ENCODE results near the gene PFKFB3.
"Not testable (repeated sequence)": the region's sequence is repeated elsewhere in the genome, so short reads cannot be mapped to it uniquely, and the experiment has no call there.

Gene PFKFB3

DNA sequence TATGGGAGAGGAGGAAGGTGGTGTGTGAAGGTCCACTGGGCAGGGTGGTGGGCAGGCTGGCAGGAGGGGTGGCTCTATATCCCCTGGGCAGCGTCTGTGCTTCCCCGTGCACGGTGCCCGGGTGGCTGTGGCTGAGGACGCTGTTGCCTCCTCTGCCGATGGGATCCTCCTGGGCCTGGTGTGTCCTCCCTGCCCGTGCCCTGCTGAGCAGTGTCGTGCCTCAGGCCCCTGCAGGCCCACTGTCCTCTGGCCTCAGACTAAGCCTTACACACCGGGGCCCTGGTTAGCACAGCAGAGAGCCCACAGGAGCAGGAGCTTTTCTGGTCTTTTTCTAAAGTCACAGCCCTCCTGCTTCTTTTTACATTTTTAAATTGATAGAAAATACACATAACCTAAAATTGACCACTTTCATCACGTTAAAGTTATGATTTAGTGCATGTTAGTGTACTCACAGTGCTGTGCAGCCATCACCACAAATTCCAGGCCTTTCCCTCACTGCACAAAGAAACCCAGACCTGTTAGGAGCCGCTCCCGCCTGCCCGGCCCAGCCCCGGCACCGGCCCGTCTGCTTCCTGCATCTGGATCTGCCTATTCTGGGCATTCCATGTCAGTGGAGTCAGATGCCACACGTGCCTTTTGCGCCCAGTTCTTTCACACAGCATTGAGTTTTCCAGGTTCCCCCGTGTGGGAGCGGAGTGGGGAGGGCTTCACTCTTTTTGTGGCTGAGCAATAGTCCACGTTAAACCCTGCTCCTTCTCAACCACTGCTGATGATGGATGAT lies 19.4 kb downstream of the PFKFB3 start:
- DNase-seq = no peak

DNA sequence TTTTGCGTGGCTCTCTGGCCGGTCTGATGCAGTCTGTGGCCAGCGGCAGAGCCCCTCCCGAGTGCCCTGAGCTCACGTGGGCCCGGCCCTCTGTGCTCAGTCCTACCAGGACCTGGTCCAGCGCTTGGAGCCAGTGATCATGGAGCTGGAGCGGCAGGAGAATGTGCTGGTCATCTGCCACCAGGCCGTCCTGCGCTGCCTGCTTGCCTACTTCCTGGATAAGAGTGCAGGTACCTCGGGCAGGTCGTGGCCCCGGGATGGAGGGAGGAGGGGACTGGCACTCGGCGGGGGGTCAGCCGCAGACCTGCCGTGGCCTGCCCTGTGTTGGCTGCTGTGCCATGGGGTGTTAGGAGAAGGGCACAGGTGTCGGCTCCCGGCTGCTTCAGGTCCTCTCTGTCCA lies 20.0 kb downstream of the PFKFB3 start:
- no peak for DNase-seq

DNA sequence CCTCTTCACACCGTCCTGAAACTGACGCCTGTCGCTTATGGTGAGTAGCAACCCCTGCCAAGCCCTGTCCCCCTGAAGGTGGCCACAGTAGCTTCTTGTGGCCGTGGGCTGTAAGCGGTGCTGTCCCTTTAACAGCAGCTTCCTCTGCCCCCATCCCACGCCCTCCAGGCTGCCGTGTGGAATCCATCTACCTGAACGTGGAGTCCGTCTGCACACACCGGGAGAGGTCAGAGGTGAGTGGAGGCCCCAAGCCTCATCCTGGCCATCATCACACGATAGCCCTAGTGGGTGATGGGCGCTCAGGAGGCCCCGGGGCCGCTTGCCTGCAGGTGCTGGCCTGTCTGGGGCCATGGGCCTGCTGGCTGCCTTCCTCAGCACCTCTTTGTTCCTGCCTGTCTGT lies 21.2 kb downstream of the PFKFB3 start:
- no peak for DNase-seq

DNA sequence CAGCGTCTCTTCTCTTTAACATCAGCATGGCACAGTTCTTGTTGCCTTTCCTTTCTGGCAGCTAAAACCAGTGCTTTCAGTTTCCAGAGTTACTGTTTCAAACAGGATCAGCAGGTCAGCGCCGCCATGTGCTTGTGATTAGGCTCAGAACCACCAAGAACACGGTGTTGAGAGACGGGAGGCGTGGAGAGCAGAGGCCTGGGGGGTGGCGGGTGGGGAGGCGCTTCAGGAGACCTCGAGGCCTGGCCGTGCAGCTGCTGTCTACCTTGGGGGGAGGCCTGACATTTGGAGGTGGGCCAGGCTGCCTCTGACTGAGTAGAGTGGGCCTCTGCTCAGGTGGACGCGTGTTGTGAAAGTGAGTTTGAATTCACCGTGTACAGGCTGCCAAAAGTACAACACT lies 22.0 kb downstream of the PFKFB3 start:
- no peak for DNase-seq

DNA sequence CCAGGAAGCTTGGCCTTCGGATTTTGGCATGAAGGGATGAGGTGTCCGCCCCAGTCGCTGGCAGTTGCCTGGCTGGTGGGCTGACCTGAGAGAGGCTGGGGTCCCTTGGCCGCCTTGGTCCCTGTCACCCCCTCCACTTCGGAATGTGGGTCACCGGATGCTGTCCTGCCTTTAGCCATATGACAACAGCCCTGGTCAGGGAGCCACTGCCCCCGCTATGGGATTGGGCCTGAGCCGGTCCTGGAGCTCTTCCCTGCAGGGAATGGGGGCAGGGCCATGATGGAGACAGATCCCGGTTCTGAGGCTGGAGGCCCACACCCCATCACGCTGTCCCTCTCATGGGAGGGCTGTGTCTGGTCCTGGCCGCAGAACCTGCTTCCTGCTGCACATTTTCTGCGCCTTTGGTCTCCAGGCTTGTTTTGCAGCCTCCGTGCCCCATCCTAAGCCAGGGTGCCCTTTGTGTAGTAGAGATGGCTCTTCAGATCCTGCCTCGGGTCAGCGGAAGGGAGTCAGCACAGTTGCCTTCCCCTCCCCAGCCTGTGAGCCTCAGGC lies 22.6 kb downstream of the PFKFB3 start:
- DNase-seq = no peak

DNA sequence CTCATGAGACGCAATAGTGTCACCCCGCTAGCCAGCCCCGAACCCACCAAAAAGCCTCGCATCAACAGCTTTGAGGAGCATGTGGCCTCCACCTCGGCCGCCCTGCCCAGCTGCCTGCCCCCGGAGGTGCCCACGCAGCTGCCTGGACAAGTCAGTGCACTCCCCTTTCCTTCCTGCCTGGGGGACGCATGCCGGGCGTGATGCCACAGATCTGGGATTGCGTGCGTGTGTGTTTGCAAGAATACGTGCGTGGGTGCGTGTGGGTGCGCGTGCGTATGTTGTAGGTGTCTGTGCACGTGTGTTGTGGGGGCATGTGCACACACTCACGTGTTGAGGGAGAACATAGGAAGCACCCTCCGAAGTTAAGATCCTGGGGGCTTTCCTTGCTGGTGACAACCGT lies 23.5 kb downstream of the PFKFB3 start:
- DNase-seq = no peak

DNA sequence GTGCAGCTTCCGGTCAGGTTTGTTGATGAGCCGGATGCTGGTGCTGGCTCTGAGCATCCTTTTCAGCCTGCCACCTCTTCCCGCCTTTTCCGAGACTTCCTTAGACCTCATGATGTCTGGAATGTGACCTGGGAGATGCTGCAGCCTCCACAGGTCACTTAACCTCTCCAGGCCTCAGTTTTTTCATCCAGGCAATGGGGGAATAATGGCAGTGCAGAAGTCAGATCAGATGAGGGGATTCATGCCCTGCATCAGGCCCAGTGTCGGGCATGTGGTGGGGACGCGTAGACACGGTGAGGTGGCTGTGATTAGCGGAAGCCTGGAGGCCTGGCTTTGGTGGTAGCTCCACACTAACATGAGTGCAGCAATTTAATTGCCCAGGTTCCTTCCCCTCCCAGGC lies 24.6 kb downstream of the PFKFB3 start:
- no peak for DNase-seq

DNA sequence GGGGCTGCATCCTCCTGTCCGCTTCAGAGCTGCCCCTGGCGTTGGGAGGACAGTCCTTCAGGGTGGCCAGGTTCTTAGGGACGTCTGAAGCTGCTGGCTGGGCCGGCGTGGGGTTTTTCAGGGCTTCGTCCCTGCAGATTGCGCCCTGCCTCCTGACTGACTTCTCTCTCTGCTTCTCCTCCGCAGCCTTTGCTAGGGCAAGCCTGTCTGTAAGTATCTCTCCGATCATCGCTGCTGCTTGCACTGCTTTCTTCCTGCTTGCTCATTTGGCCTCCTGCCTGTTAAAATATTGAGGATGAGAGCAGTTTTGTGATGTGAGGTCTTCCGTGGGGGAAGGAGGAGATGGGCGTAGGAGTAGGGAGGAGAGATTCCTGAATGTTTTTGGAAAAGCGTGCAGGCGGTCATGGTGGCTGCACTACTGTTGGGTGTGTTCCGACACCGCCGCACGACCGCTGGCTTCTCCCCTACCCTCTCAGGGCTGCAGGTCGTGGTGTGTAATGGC lies 25.3 kb downstream of the PFKFB3 start:
- DNase-seq = no peak

DNA sequence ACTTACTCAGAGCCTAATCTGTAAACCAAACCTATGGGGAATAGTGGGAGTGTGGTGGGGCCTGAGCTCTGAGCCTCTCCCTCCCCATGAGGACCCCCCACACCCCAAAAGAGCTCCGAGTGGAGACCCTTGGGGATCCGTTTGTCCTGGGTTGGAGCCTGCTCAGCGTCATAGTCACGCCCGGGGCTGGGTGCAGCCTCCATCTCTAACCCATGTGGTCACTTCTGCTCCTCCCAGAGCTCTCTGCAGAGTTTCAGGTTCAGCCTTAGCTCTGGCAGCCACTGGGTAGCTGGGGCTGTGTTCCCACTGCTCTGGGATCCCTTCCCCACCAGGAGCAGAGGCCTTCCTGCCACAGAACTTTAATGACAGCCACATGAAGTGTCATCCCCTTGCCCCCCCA lies 25.9 kb downstream of the PFKFB3 start:
- DNase-seq = no peak

DNA sequence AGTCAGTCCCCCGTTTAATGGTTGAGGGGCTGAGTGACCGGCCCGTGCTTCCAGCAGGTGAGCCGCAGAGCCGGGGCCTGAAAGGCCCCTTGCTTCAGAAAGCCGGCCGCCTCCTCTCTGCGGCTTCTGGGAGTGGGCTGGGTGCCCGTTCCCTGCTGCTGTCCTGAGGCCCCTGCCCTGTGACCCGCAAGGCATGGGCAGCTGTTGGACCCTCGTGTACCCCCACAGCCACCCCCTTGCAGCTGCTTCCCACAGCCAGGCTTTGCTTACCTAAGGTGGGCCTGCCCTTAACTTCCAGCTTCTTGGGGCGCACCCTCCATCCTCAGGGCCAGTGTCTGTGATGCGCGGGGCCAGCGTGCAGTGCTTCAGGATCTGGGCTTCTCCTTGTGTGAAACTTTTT lies 26.6 kb downstream of the PFKFB3 start:
- no peak for DNase-seq

DNA sequence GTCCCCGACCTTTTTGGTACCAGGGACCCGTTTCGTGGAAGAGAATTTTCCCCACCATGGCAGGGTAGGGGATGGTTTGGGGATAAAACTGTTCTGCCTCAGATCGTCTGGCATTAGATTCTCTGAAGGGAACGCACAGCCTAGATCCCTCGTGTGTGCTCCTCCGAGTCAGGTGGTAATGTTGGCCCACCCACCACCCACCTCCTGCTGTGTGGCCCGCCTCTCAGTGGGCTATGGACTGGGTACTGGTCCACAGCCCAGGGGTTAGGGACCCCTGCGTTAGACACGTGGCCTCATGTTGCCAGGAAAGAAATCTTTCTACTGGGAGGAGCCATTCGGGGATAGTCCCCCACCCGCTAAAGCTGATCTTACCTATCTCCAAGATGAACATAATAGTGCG lies 27.0 kb downstream of the PFKFB3 start:
- no peak for DNase-seq

DNA sequence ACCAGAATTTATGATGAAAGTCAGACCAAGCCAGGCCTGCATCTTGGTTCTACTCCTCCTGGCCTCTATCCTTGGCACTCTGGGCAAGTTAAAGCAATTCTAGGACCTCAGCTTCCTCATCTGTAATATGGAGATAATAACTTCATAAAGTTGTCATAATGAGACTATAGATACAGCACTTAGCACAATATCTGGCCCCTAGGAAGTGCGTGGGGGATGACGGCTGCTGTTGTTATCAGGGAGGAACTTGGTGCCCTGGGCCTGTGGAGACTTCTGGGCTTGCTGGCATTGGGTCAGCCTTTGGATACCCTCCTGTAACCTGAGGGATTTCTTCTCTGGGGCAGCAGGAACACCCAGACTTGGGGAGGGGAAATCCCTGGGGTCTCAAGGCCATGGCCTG lies 27.6 kb downstream of the PFKFB3 start:
- DNase-seq = no peak

DNA sequence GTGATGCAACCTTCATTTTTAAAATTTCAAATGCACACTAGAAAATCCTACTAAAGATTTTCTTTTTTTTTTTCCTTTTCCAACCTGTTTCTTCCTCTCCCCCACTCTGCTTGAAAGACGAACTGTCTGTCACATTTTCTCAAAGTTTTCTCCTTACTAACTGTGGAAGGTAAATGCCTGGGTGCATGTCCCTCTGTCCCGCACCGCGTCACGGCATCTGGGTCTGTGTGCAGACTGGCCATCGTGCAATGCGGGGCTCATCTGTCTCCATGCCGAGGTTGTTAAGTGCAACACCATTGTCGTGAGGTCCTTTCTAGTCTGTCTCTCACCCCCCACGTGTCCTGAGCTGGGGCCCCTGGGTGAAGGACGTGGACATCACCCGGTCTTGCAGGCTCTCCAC lies 28.4 kb downstream of the PFKFB3 start:
- DNase-seq = no peak

DNA sequence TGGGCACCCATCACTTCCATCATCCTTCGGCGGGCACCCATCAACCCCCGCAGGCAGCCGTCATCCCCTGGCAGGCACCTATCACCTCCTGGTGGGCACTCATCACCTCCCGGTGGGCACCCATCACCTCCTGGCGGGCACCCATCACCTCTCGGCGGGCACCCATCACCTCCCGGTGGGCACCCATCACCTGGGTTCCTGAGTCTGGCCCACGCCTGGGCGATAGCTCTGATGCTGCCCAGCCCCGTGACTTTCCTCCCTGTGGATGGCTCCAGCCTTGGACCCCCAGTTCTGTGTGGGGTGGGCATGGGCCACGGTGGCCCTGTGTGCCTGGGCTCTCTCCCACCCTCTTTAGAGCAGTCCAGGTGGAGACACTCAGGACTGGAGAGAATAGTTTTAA lies 29.0 kb downstream of the PFKFB3 start:
- no peak for DNase-seq

DNA sequence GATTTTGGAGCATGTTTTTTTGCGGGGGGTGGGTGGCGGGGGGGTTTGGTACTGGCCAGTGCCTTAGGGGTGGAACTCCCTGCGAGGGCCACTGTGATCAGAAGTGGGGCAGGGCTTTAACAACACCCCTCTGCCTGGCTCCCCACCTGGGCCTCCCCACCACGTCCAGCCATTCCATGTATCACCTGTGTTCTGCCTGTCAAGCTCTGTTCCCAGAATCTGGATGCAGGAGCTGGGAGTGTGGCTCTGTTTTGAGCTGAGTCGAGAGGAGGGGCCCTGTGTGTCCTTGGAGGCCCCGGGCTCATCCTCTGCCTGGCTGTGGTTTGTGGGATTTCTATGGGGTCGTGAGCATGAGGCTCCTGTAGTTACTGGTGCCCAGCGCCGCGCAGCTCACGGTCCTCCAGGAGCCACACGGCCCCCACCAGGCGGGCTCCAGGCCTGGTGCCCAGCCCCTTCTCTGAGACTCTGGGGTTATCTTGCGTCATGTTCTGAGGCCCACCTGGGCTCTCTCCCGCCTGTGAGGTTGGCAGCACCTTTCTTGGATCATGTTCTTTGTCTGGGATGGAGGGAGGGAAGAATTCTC lies 29.6 kb downstream of the PFKFB3 start:
- DNase-seq = no peak

DNA sequence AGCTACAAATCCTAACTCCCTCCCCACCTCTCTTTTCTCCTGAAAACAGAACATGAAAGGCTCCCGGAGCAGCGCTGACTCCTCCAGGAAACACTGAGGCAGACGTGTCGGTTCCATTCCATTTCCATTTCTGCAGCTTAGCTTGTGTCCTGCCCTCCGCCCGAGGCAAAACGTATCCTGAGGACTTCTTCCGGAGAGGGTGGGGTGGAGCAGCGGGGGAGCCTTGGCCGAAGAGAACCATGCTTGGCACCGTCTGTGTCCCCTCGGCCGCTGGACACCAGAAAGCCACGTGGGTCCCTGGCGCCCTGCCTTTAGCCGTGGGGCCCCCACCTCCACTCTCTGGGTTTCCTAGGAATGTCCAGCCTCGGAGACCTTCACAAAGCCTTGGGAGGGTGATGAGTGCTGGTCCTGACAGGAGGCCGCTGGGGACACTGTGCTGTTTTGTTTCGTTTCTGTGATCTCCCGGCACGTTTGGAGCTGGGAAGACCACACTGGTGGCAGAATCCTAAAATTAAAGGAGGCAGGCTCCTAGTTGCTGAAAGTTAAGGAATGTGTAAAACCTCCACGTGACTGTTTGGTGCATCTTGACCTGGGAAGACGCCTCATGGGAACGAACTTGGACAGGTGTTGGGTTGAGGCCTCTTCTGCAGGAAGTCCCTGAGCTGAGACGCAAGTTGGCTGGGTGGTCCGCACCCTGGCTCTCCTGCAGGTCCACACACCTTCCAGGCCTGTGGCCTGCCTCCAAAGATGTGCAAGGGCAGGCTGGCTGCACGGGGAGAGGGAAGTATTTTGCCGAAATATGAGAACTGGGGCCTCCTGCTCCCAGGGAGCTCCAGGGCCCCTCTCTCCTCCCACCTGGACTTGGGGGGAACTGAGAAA lies 30.4 kb downstream of the PFKFB3 start:
- no peak for DNase-seq

DNA sequence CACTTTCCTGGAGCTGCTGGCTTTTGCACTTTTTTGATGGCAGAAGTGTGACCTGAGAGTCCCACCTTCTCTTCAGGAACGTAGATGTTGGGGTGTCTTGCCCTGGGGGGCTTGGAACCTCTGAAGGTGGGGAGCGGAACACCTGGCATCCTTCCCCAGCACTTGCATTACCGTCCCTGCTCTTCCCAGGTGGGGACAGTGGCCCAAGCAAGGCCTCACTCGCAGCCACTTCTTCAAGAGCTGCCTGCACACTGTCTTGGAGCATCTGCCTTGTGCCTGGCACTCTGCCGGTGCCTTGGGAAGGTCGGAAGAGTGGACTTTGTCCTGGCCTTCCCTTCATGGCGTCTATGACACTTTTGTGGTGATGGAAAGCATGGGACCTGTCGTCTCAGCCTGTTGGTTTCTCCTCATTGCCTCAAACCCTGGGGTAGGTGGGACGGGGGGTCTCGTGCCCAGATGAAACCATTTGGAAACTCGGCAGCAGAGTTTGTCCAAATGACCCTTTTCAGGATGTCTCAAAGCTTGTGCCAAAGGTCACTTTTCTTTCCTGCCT lies 31.1 kb downstream of the PFKFB3 start:
- DNase-seq = no peak

DNA sequence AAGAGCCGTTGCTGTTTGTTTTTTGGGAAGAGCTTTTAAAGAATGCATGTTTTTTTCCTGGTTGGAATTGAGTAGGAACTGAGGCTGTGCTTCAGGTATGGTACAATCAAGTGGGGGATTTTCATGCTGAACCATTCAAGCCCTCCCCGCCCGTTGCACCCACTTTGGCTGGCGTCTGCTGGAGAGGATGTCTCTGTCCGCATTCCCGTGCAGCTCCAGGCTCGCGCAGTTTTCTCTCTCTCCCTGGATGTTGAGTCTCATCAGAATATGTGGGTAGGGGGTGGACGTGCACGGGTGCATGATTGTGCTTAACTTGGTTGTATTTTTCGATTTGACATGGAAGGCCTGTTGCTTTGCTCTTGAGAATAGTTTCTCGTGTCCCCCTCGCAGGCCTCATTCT lies 31.6 kb downstream of the PFKFB3 start:
- DNase-seq = no peak

DNA sequence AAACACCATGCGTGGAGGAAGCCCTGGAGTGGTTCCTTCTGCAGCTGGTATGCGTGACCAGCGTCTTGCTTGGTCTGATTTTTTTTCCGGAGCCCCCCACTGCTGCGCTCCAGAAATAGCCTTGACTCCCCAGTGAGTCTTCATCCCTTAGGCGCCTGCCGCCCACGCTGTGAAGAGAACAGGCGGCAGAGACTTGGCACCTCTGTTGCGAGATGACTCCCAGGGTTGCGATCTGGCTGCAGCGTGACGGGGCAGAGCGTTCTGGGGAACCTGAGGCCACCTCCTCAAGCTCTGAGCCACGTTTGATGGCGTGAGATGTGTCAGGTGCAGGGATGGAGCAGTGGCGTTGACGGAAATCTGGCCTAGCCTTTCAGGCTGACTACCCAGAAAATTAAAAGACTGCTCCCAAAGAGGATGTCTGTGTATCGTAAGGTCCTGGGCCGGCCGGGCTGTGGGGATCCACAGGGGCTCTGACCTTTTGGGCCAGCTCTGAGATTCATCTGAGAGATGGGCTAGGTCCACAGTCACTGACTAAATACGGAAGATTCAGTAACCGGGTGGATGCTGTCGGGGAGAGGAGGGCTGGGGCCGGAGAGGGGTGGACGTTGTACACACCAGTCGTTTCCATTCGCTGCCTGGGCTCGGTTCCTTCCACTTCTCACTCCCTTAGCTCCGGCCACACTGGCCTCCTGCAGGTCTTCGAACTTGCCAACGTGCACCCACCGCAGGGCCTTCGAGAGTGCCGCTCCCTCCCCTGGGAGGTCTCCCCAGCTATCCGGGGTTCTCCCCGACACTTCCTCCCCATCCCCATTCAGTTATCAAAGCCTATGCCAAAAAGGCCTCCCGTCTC lies 33.8 kb downstream of the PFKFB3 start:
- no peak for DNase-seq

DNA sequence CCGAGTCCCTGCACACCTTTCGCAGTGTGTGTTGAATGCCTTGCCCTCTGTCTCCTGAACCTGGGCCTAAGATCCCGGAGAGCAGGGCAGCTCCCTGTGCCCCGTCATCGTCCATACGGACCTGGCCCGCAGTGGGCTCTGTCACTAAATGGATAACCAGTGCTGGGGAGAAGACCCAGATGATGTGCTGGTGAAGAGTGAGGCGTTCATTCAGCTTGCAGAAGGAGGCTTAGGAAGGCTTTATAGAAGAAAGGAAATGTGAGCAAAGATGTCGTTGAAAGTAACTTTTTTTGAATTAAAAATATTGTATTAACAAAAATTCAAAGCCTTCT lies 34.4 kb downstream of the PFKFB3 start:
- DNase-seq = no peak

DNA sequence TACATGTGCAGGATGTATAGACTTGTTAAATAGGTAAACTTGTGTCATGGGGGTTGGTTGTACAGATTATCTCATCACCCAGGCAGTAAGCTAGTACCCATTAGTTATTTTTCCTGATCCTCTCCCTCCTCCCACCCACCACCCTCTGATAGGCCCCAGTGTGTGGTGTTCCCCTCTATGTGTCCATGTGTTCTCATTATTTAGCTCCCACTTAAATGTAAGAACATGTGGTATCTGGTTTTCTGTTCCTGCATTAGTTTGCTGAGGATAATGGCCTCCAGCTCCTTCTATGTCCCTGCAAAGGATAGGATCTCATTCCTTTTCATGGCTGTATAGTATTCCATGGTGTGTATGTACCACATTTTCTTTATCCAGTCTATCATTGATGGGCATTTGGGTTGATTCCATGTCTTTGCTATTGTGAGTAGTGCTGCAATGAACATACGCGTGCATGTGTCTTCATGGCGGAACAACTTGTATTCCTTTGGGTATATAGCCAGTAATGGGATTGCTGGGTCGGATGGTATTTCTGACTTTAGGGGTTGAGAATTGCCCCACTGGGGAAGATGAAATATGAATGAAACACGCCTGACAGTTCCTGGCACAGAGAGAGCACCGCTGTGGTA lies 36.0 kb downstream of the PFKFB3 start:
- not testable (repeated sequence) for DNase-seq

All from NK-92 treated with Interleukin-12 subunit alpha and Interleukin-12 subunit beta, amount 100 ng/mL, for 24 hours (cell line).